Left forelimb (tissue), 1 donor: ENCODE measurements around the gene ZNF232.
"Not testable (repeated sequence)": the region's sequence is repeated elsewhere in the genome, so short reads cannot be mapped to it uniquely, and the experiment has no call there.

ENCODE experiments used
- DNase-seq: peaks from one replicate; pipeline ENCODE4 v3.0.0-alpha.2; 2018; ENCODE audit warnings: low spot score

ZNF232 gene

DNA sequence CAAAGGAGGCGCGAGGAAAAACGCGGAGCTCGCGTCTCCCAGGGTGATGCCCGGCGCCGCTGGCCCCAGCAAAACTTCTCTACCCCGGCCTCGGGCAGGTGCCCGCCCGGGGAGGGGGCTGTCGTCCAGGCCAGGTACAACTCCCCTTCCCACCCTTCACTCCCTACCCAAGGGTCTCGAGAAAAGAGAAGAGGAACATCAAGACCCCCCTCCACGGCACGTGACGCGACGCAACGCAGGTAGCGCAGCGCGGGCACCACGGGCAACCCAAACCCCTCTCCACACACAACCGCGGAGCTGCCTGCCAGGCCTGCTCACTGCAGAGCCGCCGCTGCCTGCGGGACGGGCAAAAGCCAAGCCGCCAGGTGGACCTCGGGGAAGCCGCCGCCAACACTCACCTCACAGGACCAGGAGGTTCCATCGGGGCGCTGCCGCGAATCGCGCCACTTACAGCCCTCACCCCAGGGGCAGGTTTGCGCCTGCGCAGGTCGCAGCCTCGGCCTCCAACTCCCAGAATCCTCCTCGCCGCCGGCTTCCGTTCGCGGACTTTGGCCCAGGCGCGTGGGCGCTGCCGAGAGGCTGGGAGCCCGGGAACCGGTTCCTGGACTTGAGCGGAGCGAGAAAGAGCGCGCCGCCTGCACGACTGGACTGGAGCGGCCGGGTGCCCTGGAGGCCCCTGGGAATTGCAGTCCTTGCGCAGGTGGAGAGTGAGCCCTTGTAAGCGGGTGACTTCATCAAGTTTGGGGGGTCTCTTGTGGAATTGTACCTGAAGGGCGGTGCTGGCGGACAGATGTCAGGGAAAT lies at the start of gene ZNF232:
ZNF232 (minus strand) TSS at position 477 of the 803 bp plus-strand sequence; CDS start at position 421, 56 bp downstream.
- peak; percentile 94 for DNase-seq

DNA sequence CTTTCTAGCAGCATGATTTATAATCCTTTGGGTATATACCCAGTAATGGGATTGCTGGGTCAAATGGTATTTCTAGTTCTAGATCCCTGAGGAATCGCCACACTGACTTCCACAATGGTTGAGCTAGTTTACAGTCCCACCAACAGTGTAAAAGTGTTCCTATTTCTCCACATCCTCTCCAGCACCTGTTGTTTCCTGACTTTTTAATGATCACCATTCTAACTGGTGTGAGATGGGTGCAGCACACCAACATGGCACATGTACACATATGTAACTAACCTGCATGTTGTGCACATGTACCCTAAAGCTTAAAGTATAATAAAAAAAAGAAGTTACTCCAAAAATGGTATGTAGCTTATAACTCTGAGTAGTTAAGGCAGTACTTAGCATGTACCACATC lies 49.0 kb upstream of the ZNF232 start:
- not testable (repeated sequence) for DNase-seq

DNA sequence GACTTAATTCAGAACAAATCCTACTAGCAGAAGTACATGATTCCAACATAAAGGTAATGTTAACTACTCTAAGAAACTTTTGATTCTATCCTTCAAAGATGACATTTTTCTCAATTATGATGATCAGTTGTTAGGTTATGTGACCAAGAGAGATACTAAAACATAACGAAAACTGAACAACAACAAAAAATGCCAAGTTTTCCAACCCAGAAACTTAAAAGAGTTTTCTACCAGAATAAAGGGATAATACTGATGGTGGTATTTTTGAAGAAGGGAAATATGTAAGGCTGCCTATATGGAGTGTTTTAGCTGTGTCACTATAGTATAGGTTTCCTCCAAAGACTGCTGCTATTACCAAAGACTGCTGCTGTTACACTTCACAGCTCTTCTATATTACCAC lies 34.4 kb upstream of the ZNF232 start:
- DNase-seq = not testable (repeated sequence)

DNA sequence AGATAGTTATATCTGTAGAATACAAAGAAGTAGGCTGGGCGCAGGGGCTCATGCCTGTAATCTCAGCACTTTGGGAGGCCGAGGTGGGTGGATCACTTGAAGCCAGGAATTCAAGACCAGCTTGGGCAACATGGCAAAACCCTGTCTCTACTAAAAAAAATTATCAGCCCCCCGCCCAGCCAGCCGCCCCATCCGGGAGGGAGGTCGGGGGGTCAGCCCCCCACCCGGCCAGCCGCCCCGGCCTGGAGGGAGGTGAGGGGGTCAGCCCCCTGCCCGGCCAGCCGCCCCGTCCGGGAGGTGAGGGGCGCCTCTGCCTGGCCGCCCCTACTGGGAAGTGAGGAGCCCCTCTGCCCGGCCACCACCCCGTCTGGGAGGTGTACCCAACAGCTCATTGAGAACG lies 31.2 kb upstream of the ZNF232 start:
- not testable (repeated sequence) for DNase-seq

DNA sequence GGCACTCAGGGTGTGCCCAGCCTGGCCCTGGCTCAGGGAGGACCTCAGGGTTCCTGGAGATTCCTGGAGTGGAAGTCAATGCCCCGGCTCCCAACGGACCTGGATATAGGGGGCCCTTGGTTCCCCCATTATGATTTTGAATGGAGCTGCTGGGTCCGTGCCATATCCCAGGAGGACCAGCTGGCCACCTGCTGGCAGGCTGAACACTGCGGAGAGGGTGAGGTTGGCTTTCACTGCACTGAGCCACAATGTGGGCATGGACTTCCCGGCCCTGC lies 27.7 kb upstream of the ZNF232 start:
- peak; percentile 57 for DNase-seq

DNA sequence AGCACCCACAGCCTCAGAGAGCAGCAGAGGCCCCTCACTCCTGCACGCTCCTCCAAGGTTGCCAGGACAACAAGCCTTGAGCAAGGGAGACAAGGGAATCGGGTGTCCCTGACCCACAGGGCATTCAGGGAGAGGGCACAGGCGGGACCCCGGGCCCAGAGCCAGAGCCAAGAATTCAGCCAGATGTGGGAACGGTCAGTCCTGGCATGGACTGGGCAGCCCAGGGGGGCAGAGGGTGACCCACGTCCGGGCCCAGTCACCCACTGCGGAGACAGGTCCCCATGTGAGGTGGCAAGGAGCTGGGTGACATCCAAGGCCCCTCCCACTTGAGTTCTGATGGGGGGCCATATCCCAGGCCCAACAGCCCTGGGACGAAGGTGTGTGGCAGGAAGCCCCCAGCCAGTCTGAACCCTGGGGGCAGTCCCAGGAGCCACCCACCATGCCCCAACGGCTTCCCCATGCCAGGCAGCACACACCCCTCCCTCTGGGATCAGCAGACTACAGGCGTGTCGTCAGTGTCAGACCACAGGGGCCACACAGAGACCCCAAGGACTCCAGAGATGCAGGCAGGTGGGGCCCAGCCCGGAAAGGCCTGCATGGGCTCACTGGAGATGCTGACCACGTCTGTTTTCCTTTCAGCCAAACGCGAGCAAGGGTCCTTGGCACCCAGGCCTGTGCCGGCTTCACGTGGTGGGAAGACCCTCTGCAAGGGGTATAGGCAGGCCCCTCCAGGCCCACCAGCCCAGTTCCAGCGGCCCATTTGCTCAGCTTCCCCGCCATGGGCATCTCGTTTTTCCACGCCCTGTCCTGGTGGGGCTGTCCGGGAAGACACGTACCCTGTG lies 27.2 kb upstream of the ZNF232 start:
- DNase-seq = peak; percentile 50

DNA sequence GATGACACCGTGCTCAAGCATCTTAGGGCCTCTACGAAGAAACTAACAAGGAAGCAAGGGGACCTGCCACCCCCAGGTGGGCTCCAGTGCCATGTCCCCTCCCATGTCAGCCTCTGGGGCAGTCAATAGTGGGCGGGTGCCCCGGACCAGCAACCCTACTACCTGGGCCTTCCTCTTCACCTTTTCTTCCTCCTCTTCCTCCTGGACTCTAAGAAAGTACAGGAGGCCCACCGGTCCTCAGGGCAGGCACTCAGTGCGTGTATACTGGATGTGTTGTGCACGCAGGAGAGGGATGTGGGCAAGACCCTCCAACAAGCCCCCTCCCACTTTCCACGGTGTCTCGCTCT lies 26.5 kb upstream of the ZNF232 start:
- DNase-seq = not testable (repeated sequence)

DNA sequence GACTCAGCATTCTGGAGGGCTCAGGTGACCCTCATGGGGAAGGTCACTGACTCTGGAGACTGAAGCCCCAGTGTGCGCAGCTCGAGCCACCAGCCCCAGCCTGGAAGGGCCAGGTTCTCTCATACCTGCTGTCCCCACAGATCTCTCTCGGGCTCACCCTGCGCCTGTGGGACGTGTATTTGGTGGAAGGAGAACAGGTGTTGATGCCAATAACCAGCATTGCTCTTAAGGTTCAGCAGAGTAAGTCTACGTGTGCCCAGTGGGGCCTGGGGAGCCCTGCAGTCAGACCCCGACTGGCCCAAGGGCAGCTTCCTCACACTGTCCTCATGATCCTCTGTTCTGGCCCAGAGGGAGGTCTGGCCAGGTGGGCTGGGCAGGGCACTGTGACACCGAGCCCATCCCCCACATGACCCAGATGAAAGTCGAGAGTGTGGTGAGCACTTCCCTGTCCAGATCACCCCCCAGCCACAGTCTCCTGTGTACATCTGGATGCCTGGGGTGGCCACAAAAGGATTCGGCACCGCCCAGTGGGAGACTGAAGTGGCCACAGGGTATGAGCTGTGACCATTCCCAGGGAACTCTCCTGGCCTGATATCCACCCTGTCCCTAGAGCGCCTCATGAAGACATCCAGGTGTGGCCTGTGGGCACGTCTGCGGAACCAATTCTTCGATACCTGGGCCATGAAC lies 26.0 kb upstream of the ZNF232 start:
- not testable (repeated sequence) for DNase-seq

DNA sequence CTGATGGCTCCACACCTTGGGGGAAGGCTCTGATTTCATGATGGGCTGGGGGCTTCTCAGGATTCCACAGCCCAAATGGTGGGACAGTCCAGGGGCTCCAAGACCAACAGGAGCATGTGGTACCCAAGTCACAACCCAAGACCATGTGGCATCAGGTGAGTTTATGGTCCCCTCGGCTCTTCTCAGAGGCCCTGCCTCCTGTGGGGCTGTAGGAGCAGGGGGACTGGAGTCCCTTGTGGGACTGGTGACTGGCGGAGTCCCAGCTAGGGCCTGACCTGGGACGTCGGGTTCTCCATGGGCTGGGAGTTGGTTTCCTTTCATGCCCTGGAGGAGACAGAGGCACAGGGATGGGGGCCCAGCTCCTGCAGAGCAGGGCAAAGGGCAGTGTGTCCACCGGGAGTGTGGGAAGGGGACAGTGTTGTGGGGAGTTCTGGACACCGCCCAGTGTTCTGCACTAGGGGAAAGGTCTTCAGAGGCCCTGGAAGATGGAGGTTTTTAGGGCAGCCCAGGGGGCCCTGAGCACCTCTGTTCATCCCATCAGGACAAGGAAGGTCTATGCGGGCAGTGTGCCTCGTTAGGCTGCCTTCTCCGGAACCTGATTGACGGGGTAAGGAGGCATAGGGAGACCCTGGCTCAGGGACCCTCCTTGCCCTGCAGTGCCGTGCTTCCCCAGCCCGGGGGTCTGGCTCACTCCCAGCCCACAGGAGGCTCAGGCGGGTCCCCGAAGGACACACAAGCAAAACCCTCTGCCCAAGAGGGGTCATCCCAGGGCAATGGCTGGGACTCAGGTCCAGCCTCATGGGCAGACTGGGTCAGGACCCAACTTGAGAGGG lies 25.1 kb upstream of the ZNF232 start:
- peak; percentile 41 for DNase-seq

DNA sequence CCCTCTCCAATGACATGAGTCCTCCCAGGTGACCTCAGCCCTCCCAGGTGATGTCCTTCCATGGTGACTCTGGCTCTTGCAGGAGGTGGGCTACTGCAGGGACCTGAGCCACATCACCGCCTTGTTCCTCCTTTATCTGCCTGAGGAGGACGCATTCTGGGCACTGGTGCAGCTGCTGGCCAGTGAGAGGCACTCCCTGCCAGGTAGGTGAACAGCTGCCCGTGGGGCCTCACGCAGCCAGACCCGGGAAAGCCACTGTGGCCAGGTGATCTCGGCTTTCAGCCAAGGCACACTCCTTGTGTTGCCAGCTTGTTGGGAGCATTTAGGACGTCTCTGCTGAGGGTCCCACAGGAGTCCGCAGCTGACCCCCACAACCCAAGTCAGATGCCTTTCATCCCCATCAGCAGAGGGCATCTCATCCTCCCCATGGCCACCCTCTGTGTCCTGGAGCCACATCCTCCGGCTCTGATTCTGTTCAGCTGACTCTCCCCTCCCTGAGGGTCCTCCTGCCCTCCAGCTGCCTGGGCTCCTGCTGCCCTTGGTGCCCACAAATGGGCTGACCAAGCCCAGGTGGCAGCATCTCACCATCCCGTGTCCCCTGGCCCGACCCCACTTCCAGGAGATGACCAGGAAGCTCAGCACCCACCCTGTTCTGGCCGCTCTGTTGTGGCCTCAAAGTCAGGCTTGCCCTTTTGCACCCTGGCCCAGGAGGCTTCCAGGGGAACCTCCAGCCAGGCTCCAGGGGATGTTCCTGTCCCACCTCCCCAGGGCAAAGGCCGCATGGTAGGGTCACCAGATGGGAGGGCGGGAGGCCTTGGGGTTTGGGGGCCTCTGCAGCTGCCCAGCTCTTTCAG lies 24.3 kb upstream of the ZNF232 start:
- DNase-seq = peak; percentile 51

DNA sequence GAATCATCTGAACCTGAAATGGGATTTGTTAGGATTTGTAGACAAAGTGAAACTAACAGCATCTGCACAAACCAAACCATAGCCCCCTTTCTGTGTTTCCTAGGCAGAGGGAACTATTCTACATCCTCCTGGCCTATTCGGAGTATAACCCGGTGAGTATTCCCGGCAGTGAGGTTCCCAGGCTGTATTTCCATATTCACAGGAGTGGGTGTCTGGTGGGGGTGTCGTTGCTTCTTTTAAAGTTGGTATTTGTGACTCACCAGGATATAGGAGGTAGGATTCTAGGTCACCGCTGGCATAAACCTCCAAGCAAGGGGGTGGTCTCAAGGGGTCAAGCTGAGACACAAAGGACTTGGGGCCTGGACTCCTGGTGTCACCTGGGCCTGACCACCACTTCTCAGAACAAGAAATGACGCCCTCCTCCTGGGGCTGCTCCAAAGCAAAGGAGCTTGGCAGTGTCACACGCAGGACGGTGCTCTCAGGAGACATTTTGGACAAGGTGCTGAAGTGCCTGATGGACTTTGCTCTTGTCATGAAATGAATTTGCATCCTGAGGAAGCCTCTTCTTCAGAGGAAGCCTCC lies 23.5 kb upstream of the ZNF232 start:
- DNase-seq = not testable (repeated sequence)

DNA sequence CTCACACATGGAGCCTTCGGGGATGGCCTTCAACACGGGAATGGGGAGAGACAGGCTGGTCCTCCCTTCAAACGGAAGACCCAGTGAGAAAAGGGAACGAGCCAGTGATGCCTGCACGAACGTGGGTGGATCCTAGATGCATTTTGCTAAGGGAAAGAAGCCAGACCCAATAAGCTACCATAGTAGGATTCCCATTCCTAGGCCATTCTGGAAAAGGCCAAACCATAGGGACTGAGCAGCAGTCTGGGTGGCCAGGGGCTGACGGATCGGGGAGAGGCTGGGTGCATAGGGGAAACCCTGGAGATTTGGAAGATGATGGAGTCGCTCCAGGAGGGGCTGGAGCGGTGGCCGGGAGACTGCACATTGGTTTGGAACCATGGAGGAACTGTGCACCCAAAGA lies 22.9 kb upstream of the ZNF232 start:
- not testable (repeated sequence) for DNase-seq

DNA sequence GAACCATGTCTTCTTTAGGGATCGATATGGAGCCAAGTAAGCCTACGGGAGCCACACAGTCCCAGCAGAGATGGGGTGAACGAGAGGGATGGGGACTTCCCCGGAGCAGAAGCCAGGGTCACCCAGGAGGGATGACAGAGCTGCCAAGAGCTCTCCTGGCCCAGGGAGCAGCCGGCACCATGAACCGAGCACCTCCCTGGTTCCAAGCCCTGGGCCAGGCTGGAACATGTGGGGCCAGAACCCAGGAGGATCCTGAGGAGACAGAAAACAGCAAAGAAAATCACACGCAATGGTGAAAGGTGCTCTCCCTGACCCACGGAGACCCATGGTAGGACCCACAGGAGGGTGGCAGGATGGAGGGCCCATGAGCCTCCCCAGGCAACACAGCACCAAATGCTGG lies 22.3 kb upstream of the ZNF232 start:
- DNase-seq = not testable (repeated sequence)

DNA sequence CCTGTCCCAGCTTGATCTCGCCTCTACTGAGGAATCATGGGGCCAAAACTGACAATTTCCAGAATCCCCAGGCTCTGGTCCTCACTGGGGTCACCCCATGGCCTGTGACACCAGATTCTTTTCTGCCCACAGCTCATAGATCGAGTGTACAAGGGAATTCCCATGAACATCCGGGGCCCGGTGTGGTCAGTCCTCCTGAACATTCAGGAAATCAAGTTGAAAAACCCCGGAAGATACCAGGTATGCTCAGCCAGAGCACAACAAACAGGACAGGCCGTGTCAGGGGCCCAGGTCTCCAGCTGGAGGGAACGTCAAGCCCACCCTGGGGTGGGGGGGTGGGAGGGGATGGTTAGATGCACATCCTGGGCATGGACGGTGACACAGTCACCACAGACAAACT lies 21.6 kb upstream of the ZNF232 start:
- DNase-seq = peak; percentile 49

DNA sequence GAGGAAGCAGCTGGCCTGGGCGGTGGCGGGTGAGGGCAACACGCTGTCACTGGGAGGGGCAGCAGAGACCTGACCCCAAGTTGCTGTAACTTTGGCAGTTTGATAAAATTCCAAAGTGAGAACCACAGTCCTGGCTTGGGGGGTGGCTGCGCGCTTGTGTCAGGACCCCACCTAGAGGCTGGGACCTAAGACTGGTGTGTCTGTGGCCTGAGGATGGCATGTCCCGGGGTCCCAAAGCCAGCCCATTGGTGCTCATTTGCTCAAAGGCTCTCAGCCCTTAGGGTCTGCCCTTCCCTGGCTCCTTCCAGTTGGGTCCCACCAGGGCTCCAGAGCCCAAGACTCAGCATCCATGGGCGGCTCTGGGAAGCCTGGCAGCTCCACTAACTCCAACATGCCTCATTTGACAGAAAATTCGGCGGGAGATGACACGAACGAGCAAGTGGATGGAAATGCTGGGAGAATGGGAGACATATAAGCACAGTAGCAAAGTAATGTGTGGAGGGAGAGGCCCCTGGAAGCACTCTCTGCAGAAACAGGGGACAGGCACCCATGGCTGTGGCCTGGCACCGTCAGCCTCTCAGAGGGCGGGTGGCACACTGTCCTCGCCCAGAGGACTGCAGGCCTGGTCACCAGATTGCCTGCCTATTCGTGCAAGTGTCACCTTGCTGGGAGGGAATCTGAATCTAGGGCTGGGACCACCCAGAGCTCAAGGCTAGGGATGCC lies 21.0 kb upstream of the ZNF232 start:
- not testable (repeated sequence) for DNase-seq

DNA sequence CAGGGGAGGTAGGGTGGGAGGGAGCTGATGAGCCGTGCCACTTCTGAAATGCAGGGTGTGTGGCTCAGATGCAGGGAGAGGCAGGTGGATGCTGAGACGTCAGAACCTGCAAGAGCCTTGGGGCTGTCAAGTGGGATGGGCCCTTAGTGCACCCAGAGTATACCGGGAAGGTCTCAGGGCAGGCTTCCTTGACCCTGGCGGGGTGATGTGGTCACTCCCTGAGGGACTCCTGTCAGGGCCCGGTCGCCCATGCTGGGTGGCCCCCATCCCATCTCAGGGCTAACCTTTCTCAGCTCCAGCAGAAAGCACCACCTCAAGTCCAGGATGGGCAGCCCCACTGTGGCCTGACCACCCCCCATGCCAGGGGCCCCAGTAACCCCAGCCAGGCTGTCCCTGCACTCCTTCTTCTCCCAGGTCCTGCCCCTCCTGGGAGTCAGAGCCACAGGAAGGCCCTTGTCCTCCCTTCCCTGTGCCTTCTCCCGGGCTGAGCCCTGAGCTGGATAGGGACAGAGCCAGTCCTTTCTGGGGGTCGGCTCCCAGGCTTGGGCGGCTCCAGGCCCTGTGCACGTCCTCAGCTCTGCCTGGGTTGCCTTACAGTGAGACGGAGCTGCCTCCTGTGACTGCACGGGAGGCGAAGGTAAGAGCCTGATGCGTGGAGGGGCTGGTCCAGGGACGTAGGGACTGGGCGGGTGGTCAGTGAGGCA lies 20.3 kb upstream of the ZNF232 start:
- peak; percentile 53 for DNase-seq

DNA sequence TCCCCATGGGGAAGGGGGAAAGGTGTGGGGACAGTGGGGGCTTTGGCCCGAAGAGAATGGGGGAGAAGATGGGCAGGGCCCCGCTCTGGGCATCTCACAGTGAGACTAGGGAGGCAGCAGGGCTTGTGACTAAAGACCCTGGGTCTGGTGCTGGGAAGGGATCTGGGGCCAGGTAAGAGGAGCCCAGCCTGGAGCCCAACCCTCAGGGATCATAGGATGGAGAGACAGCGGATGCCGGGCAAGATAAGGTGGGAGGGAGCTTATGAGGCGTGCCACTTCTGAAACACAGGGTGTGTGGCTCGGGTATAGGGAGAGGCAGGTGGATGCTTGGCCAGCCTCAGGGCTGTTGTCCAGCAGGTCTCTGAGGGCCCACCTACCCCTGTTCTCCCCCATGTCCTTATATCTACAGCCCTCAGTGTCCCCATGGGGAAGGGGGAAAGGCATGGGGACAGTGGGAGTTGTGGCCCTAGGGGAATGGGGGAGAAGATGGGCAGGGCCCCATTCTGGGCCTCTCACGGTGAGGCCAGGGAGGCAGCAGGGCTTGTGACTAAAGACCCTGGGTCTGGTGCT lies 19.6 kb upstream of the ZNF232 start:
- peak; percentile 45 for DNase-seq

DNA sequence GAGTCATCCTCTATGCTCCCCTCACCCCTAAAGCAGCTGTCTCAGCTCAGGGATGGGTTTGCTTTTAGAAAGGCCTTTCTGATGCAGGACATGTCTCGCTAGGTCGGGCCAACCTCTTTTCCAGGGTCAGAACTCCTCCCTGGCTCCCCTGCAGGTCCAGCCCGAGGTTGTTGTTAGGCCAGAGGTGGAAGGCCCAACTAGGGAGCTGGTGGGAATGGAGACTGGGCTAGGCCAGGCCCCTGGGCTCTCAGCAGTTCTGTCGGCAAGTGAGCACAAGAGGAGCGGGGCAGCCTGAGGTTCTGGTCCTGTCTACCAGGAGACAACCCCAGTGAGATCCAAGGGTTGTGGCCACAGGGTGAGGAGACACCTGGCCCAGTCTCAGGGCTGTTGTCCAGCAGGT lies 19.0 kb upstream of the ZNF232 start:
- not testable (repeated sequence) for DNase-seq

DNA sequence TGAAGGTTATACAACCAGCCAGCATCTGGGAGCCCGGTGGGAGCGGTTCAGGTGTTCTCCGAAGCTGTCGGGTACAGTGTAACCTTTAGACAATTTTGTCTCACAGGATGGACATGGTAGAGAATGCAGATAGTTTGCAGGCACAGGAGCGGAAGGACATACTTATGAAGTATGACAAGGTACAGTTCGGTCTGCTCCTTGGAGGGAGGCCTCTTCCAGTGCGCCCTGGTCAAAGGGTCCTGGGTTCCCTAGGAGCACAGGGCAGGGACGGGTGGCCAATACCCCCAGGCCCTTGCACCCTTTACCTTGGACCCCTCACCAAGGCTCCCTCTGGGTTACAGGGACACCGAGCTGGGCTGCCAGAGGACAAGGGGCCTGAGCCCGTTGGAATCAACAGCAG lies 18.6 kb upstream of the ZNF232 start:
- DNase-seq = not testable (repeated sequence)
